ENCODE results near the gene HP1BP3. TPM values are rescaled to one million over a fixed set of nuclear protein-coding genes. Genes with fewer than 3 reads are reported as not detected.

Gene HP1BP3
- total and polyA plus RNA-seq, 2 of the 4 experiments (the other 2 are of a cell fraction), result 88.4 to 151 TPM

GRCh38 chr1:20726118-20726911 is 60.8 kb downstream of the HP1BP3 start:
- no peak overlapping the region for H4K8ac ChIP-seq (ENCODE audit: low read depth in 2 of 2, low read length in 2 of 2)
- H3K27ac ChIP-seq (ENCODE audit: insufficient read depth, low read length), result no peak overlapping the region
- H2BK15ac ChIP-seq (ENCODE audit: low read depth, low read length), result no peak overlapping the region
- ChIA-PET CTCF (no interaction called here), POLR2A (ENCODE audit: unreplicated experiment) (no interaction called here)
- no peak overlapping the region for H4K91ac ChIP-seq (ENCODE audit: insufficient read depth, low read depth, low read length)
- WGBS, 2 experiments (ENCODE audit: extremely low coverage in 2 of 2, insufficient read length in 1 of 2), result 100% methylated on average over 7 of the region's 25 CpGs; no CpG with 5 or more reads in 1 of the 2 experiments
- H2BK20ac ChIP-seq (ENCODE audit: low read depth, low read length), result no peak overlapping the region
- peaks cover 1% of the 10 kb centered on the region for H3K4me1 ChIP-seq (ENCODE audit: control insufficient read depth, insufficient read depth, low read length)
- dilution Hi-C loops (cut with HindIII; ENCODE audit: low sequenced_read_pairs, unreplicated experiment) (no loop called here), intact Hi-C loops (cut with micrococcal nuclease) (no loop called here), in situ Hi-C loops (cut with MboI; ENCODE audit: low sequenced_read_pairs) (no loop called here)
- no peak overlapping the region for H3K56ac ChIP-seq (ENCODE audit: extremely low read depth, insufficient read depth, low read length)
- BruUV-seq (replicated peaks), result no TSS peak
- peak overlapping the region; percentile 57; the same call in 1 of the 2 replicates for H2AK5ac ChIP-seq (ENCODE audit: low read depth, low read length)
- no peaks in the 10 kb centered on the region; the same call in 1 of the 2 replicates for H4K20me1 ChIP-seq (ENCODE audit: insufficient read depth, low read length)
- H3K4me3 ChIP-seq (ENCODE audit: insufficient read depth, low read depth, low read length), result no peak overlapping the region
- ATAC-seq (ENCODE audit: low read depth) (no peak), DNase-seq (no peak)
- no peak overlapping the region for H2AFZ ChIP-seq (replicated peaks; ENCODE audit: low read length, poor library complexity)
- peak overlapping the region; percentile 68 for H2AK9ac ChIP-seq (replicated peaks; ENCODE audit: low read depth, low read length, poor library complexity)
- H3K9me1 ChIP-seq (ENCODE audit: insufficient read depth, low read length), result 0 out of 2 replicates have a peak, but pooled peaks cover 6% of the 10 kb centered on the region
- no peak overlapping the region for H3K4ac ChIP-seq (ENCODE audit: low read depth, low read length)
- no peak overlapping the region for H2BK5ac ChIP-seq (ENCODE audit: low read depth, low read length, poor library complexity, severe bottlenecking)
- H3K14ac ChIP-seq (replicated peaks; ENCODE audit: low read depth, low read length), result no peak overlapping the region
- H3K79me1 ChIP-seq (ENCODE audit: low read depth in 1 of 2, low read length in 2 of 2), result peaks cover 0 to 27% of the 10 kb centered on the region in 2 experiments; a peak in 2 of 4 replicates
- no peak overlapping the region for H3K9ac ChIP-seq (ENCODE audit: low read depth, low read length)
- no peaks in the 10 kb centered on the region for H3K27me3 ChIP-seq (ENCODE audit: control insufficient read depth, insufficient read depth, low read length)
- H3K9me3 ChIP-seq (ENCODE audit: control insufficient read depth, insufficient read depth, low read length), result no peaks in the 10 kb centered on the region
- no peaks in the 10 kb centered on the region for H3K36me3 ChIP-seq (ENCODE audit: control insufficient read depth, insufficient read depth, low read length)
- no peak overlapping the region for H3K23ac ChIP-seq (ENCODE audit: low read depth, low read length)
- TF ChIP-seq POLR2A (IDR thresholded peaks at IDR 0.05; ENCODE audit: low read depth, low read length) (no peak), CEBPB (IDR thresholded peaks at IDR 0.05; ENCODE audit: low read depth, low read length) (no peak), FOS (IDR thresholded peaks at IDR 0.05; ENCODE audit: low read depth, low read length) (no peak), MAZ (IDR thresholded peaks at IDR 0.05; ENCODE audit: borderline replicate concordance, low read depth, low read length) (no peak), RFX5 (IDR thresholded peaks at IDR 0.05; ENCODE audit: low read depth, low read length) (no peak), MAFK (IDR thresholded peaks at IDR 0.05; ENCODE audit: low read depth, low read length) (no peak), NFE2L2 (IDR thresholded peaks at IDR 0.05; ENCODE audit: low read depth, low read length) (no peak), MXI1 (IDR thresholded peaks at IDR 0.05; ENCODE audit: borderline replicate concordance, low read depth, low read length) (no peak), SMC3 (IDR thresholded peaks at IDR 0.05; ENCODE audit: low read depth, low read length) (no peak)
- H3K18ac ChIP-seq (ENCODE audit: low read depth, low read length), result no peak overlapping the region
- no peak overlapping the region for H2BK120ac ChIP-seq (ENCODE audit: low read depth, low read length)
- H3K4me2 ChIP-seq (ENCODE audit: low read depth, low read length), result no peak overlapping the region
- H4K5ac ChIP-seq (ENCODE audit: low read depth, low read length), result no peak overlapping the region
